HCT116 (cell line): ENCODE data around the gene PAX5. TPM values are rescaled to one million over a fixed set of nuclear protein-coding genes. Genes with fewer than 3 reads are reported as not detected.

Experiments used
- ATAC-seq: fragments of 200-7000 bp; cut with Tn5 transposase; 2 replicates; pipeline ENCODE4 v1.9.1; 2020; ENCODE audit warnings: mild to moderate bottlenecking, moderate library complexity
- BruUV-seq: library from RNA; stranded (reverse); fragments of 400-500 nt; replicated peaks from 2 replicates; lab custom pipeline; 2021; lab: Mats Ljungman, UMichigan
- CTCF ChIA-PET: fragments of 300-600 bp; sonication (Branson Sonifier 250); formaldehyde crosslinking; loops from one replicate; lab custom pipeline; 2021; ENCODE audit warnings: antibody characterized with exemption; lab: Charles Lee
- POLR2A ChIA-PET: fragments of 300-600, 350-600 bp; sonication (Branson Sonifier 250); formaldehyde crosslinking; loops from one replicate; lab custom pipeline; 2021; ENCODE audit warnings: antibody characterized with exemption; lab: Charles Lee
- RAD21 ChIA-PET, 2 experiments: fragments of 300-600 bp; sonication (Branson Sonifier 250); formaldehyde crosslinking; loops; one replicate each; lab custom pipeline; 2023; ENCODE audit warnings: low total read pairs in 2 of 2; ENCODE audit not compliant: uncharacterized antibody in 2 of 2, unreplicated experiment in 2 of 2, low non-redundant PET in 1 of 2; lab: Charles Lee
- DNase-seq: peaks from one replicate; pipeline ENCODE4 v3.0.0-alpha.2; 2010; ENCODE audit warnings: low read depth, low spot score
- H2AFZ ChIP-seq: fragments of 200-600 bp; shearing (Covaris generic), sonication (generic); 2 replicates; pipeline ENCODE4 v1.6.1; 2017; ENCODE audit warnings: low read depth, mixed run types, mixed read lengths, antibody characterized with exemption, low read length; ENCODE audit not compliant: poor library complexity, severe bottlenecking
- H3K27ac ChIP-seq: 2 replicates; pipeline ENCODE4 v1.5.1; 2012; ENCODE audit warnings: low read depth, low read length
- H3K27me3 ChIP-seq: fragments of 200-600 bp; sonication (generic); 2 replicates; pipeline ENCODE4 v1.6.1; 2016; ENCODE audit warnings: mixed run types, low read length, mixed read lengths; ENCODE audit not compliant: insufficient read depth
- H3K36me3 ChIP-seq, 2 experiments: fragments of 200-500 bp in 1 of 2; fragments of 200-600 bp in 1 of 2; sonication (Bioruptor generic) in 1 of 2; sonication (generic) in 1 of 2; 2 replicates each; pipeline versions ENCODE4 v1.5.1 to v1.6.1; 2014 to 2016; ENCODE audit warnings: low read length in 2 of 2, inconsistent platforms in 1 of 2, mixed read lengths in 1 of 2, mixed run types in 1 of 2; ENCODE audit not compliant: insufficient read depth in 2 of 2, control insufficient read depth in 1 of 2
- H3K4me1 ChIP-seq, 2 experiments: fragments of 200-600 bp in 1 of 2; sonication (generic) in 1 of 2; 2 replicates each; pipeline versions ENCODE4 v1.5.1 to v1.6.1; 2012 to 2017; ENCODE audit warnings: low read length in 2 of 2, inconsistent platforms in 1 of 2, mild to moderate bottlenecking in 1 of 2, mixed read lengths in 1 of 2, mixed run types in 1 of 2, moderate library complexity in 1 of 2; ENCODE audit not compliant: insufficient read depth in 2 of 2, control insufficient read depth in 1 of 2
- H3K4me2 ChIP-seq: fragments of 200-600 bp; sonication (generic); 2 replicates; pipeline ENCODE4 v1.6.1; 2017; ENCODE audit warnings: mixed run types, low read length, mixed read lengths
- H3K4me3 ChIP-seq, 2 experiments: fragments of 200-600 bp in 1 of 2; sonication (generic) in 1 of 2; replicated peaks in 1 of 2; 2 replicates each; pipeline ENCODE4 v1.5.1; 2011 to 2016; ENCODE audit warnings: low read length in 2 of 2, control low read depth in 1 of 2, low read depth in 1 of 2, mild to moderate bottlenecking in 1 of 2, mixed read lengths in 1 of 2, mixed run types in 1 of 2
- H3K79me2 ChIP-seq: fragments of 200-600 bp; sonication (generic); 2 replicates; pipeline ENCODE4 v1.6.1; 2017; ENCODE audit warnings: mild to moderate bottlenecking, mixed run types, low read length, moderate library complexity, mixed read lengths; ENCODE audit not compliant: insufficient read depth
- H3K9ac ChIP-seq: fragments of 200-600 bp; sonication (generic); 2 replicates; pipeline ENCODE4 v1.6.1; 2016; ENCODE audit warnings: low read length, mixed read lengths
- H3K9me2 ChIP-seq: fragments of 200-600 bp; sonication (generic), shearing (Covaris generic); 2 replicates; pipeline ENCODE4 v1.6.1; 2017; ENCODE audit warnings: mixed run types, mild to moderate bottlenecking, moderate library complexity; ENCODE audit not compliant: insufficient read depth
- H3K9me3 ChIP-seq, 2 experiments: fragments of 200-500 bp in 1 of 2; fragments of 200-600 bp in 1 of 2; sonication (Bioruptor generic) in 1 of 2; sonication (generic) in 1 of 2; 2 replicates each; pipeline ENCODE4 v1.6.1; 2014 to 2017; ENCODE audit warnings: low read length in 2 of 2, mixed read lengths in 2 of 2, inconsistent platforms in 1 of 2, low read depth in 1 of 2, mild to moderate bottlenecking in 1 of 2, mixed run types in 1 of 2, moderate library complexity in 1 of 2; ENCODE audit not compliant: control insufficient read depth in 1 of 2, insufficient read depth in 1 of 2
- H4K20me1 ChIP-seq: fragments of 200-600 bp; sonication (generic), shearing (Covaris generic); 2 replicates; pipeline ENCODE4 v1.6.1; 2017; ENCODE audit warnings: mixed run types, mild to moderate bottlenecking, moderate library complexity; ENCODE audit not compliant: insufficient read depth
- CBX3 ChIP-seq: IDR thresholded peaks from 2 replicates; pipeline ENCODE4 v1.6.1; 2012; ENCODE audit warnings: low read depth
- ELF1 ChIP-seq: IDR thresholded peaks from 2 replicates; pipeline ENCODE4 v1.6.1; 2012; ENCODE audit warnings: low read depth, borderline replicate concordance
- FOSL1 ChIP-seq: IDR thresholded peaks from 2 replicates; pipeline ENCODE4 v1.6.1; 2012; ENCODE audit warnings: low read depth
- JUND ChIP-seq: IDR thresholded peaks from 2 replicates; pipeline ENCODE4 v1.6.1; 2012
- RAD21 ChIP-seq: IDR thresholded peaks from 2 replicates; pipeline ENCODE4 v1.6.1; 2012; ENCODE audit warnings: low read depth, mild to moderate bottlenecking
- SIN3A ChIP-seq: IDR thresholded peaks from 2 replicates; pipeline ENCODE4 v1.6.1; 2012; ENCODE audit warnings: low read depth
- SP1 ChIP-seq: IDR thresholded peaks from 2 replicates; pipeline ENCODE4 v1.6.1; 2012; ENCODE audit warnings: low read depth
- SRF ChIP-seq: IDR thresholded peaks from 2 replicates; pipeline ENCODE4 v1.6.1; 2012; ENCODE audit warnings: low read depth
- ZNF274 ChIP-seq: fragments of 200-500 bp; sonication (Bioruptor generic); IDR thresholded peaks from 2 replicates; pipeline ENCODE4 v1.6.1; 2014; ENCODE audit warnings: mild to moderate bottlenecking, low read depth, low read length, inconsistent platforms
- intact Hi-C: fragments of 100-400 bp; cut with micrococcal nuclease; formaldehyde crosslinking; loops from 2 replicates; pipeline ENCODE4 v1.10.0; 2022
- total RNA-seq: library from RNA; stranded (reverse); gene quantifications from one replicate; pipeline ENCODE4 v1.2.1, GENCODE V29; 2021; ENCODE audit not compliant: unreplicated experiment
- TF ChIP-seq, protein P1 (sequence below): IDR thresholded peaks from 2 replicates; pipeline ENCODE4 v1.6.1; 2012; ENCODE audit warnings: low read depth
- TF ChIP-seq, protein P2 (sequence below), 3 experiments: fragments of 200-600 bp in 1 of 3; sonication (generic) in 1 of 3; IDR thresholded peaks in 2 of 3; conservative IDR thresholded peaks in 1 of 3; 2 replicates each; pipeline ENCODE4 v1.5.1; 2012 to 2017; ENCODE audit warnings: low read depth in 2 of 3, low read length in 2 of 3, antibody characterized with exemption in 1 of 3, borderline replicate concordance in 1 of 3, control low read depth in 1 of 3, mild to moderate bottlenecking in 1 of 3, mixed read lengths in 1 of 3, mixed run types in 1 of 3, moderate library complexity in 1 of 3; ENCODE audit not compliant: insufficient read depth in 1 of 3
- TF ChIP-seq, protein P3 (sequence below): IDR thresholded peaks from 2 replicates; pipeline ENCODE4 v1.6.1; 2012

Gene PAX5
- total RNA-seq, 1 experiment from 2014 or later = 0.17 TPM

DNA sequence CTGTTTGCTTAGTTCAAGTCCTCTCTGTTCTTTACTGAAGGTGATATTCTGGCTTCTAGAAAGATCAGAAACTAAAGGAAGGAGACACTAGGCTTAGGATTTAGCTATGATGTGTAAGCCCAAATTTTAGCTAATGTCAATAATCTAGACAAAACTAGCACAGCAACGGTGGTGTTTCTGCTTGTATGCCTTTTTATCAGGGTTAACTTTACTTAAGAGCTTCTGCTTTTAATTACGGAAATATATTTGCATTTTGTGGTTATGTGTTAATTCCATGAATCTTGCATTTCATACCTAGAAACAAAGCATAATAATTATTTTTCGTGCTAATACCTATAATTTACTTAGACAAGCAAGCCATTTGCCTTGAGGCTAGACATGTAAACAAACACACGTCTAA is 96.1 kb downstream of the PAX5 start (continued):
- TF ChIP-seq, protein P1, sequence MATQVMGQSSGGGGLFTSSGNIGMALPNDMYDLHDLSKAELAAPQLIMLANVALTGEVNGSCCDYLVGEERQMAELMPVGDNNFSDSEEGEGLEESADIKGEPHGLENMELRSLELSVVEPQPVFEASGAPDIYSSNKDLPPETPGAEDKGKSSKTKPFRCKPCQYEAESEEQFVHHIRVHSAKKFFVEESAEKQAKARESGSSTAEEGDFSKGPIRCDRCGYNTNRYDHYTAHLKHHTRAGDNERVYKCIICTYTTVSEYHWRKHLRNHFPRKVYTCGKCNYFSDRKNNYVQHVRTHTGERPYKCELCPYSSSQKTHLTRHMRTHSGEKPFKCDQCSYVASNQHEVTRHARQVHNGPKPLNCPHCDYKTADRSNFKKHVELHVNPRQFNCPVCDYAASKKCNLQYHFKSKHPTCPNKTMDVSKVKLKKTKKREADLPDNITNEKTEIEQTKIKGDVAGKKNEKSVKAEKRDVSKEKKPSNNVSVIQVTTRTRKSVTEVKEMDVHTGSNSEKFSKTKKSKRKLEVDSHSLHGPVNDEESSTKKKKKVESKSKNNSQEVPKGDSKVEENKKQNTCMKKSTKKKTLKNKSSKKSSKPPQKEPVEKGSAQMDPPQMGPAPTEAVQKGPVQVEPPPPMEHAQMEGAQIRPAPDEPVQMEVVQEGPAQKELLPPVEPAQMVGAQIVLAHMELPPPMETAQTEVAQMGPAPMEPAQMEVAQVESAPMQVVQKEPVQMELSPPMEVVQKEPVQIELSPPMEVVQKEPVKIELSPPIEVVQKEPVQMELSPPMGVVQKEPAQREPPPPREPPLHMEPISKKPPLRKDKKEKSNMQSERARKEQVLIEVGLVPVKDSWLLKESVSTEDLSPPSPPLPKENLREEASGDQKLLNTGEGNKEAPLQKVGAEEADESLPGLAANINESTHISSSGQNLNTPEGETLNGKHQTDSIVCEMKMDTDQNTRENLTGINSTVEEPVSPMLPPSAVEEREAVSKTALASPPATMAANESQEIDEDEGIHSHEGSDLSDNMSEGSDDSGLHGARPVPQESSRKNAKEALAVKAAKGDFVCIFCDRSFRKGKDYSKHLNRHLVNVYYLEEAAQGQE = no peak
- no peak for TF ChIP-seq SRF
- no peak for TF ChIP-seq SIN3A
- TF ChIP-seq ZNF274 = no peak
- TF ChIP-seq JUND = no peak
- TF ChIP-seq RAD21 = no peak

DNA sequence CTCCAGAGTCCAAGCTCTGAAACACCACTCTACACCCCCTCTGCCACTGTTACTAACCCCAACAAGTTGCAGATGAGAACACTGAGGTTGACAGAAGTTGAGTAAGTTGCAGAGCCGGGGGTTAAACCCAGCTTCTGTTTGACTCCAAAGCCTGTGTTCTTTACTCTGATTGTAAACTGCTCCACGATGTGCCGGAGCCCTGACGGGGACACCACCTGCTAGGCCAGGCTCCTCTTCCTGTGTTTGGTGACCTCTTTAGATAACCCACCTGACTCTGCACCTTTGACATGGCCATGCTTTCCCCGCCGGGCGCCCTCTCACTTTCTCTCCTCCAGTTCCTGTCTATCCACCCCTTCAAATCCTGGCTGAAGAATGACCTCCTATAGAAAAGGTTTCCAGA is 96.7 kb downstream of the PAX5 start:
- Histone ChIP-seq H2AFZ (no peak overlapping the region), H3K4me2 (no peak overlapping the region), H3K27me3 (no peaks in the 10 kb centered on the region), H3K4me3 (no peak overlapping the region), H3K9ac (no peak overlapping the region), H3K9me3 (no peaks in the 10 kb centered on the region), H3K27ac (no peak overlapping the region), H3K79me2 (no peaks in the 10 kb centered on the region), H3K36me3 (no peaks in the 10 kb centered on the region), H4K20me1 (no peaks in the 10 kb centered on the region), H3K4me1 (peaks cover 0 to 14% of the 10 kb centered on the region in 2 experiments; a peak in 2 of 4 replicates), H3K9me2 (no peaks in the 10 kb centered on the region)
- DNase-seq (no peak), ATAC-seq (no peak)
- POLR2A ChIA-PET = no interaction called here
- intact Hi-C loops = no loop called here
- no TSS peak for BruUV-seq
- CTCF ChIA-PET = no interaction called here
- RAD21 ChIA-PET = no interaction called here
- TF ChIP-seq SIN3A = no peak
- TF ChIP-seq, protein P2, sequence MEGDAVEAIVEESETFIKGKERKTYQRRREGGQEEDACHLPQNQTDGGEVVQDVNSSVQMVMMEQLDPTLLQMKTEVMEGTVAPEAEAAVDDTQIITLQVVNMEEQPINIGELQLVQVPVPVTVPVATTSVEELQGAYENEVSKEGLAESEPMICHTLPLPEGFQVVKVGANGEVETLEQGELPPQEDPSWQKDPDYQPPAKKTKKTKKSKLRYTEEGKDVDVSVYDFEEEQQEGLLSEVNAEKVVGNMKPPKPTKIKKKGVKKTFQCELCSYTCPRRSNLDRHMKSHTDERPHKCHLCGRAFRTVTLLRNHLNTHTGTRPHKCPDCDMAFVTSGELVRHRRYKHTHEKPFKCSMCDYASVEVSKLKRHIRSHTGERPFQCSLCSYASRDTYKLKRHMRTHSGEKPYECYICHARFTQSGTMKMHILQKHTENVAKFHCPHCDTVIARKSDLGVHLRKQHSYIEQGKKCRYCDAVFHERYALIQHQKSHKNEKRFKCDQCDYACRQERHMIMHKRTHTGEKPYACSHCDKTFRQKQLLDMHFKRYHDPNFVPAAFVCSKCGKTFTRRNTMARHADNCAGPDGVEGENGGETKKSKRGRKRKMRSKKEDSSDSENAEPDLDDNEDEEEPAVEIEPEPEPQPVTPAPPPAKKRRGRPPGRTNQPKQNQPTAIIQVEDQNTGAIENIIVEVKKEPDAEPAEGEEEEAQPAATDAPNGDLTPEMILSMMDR (IDR thresholded peaks at IDR 0.05 in 2 of 3, conservative IDR thresholded peaks at IDR 0.05 in 1 of 3; ENCODE audit: borderline replicate concordance in 1 of 3, insufficient read depth in 1 of 3, low read depth in 2 of 3, low read length in 2 of 3) = no peak
- TF ChIP-seq FOSL1 = no peak
- TF ChIP-seq SP1 = no peak
- TF ChIP-seq ELF1 = no peak
- TF ChIP-seq CBX3 = no peak
- TF ChIP-seq, protein P3, sequence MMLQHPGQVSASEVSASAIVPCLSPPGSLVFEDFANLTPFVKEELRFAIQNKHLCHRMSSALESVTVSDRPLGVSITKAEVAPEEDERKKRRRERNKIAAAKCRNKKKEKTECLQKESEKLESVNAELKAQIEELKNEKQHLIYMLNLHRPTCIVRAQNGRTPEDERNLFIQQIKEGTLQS = no peak
